ENCODE data around the gene DNAH1.

DNAH1 gene

DNA sequence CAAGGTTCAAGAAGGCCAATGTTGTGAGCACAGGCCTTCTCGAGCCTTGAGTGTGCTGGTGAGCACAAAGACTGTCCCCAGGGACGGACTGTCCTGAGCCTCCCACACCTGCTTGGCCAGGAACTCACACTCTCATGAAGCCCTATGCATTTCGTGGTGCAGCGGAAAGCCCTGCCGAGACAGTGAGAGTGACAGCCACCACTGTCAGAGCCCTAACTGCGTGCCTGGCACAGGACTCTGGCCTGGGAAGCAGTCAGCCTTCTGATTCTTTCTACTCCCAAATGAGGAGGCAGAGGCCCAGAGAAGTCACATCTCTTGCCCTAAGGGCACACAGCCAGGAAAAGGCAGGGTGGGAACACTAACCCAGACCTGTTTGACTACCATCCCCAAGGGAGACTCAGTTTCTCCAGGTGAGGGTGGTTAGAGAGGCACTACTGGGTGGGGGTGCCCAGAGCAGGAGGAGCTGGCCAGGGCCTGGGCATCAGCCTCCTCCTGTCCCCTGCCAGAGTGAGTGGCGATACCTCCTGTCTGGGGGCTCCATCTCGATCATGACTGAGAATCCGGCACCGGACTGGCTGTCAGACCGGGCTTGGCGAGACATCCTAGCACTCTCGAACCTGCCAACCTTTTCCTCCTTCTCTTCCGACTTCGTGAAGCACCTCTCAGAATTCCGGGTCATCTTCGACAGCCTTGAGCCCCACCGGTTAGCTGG lies 78.0 kb downstream of the DNAH1 start:
- no peak for DNase-seq

DNA sequence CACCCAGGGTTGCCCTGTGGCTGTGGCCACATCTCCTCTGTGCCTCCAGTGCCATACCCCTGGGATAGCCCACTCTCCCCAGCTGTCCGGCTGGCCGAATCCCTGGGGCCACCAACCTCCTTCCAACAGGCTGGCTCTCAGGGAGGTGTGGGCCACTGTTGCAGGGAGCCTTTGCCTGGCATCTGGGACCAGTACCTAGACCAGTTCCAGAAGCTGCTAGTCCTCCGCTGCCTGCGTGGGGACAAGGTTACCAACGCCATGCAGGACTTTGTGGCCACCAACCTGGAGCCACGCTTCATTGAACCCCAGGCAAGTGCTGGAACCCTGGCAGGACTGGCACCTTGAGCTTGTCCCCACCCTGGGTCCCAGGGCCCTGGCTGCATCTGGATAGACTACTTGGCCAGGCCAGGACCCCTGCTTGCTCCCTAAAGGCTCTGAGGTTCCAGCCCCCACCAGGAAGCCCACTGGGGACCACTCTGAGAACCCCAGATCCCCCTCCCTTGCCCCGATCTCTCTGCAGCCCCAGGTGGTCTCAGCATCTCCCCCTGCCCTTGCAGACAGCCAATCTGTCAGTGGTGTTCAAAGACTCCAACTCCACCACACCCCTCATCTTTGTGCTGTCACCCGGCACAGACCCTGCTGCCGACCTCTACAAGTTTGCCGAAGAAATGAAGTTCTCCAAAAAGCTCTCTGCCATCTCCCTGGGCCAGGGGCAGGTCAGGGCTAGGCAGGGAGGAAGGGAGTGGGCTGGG lies 78.8 kb downstream of the DNAH1 start:
- no peak for DNase-seq

DNA sequence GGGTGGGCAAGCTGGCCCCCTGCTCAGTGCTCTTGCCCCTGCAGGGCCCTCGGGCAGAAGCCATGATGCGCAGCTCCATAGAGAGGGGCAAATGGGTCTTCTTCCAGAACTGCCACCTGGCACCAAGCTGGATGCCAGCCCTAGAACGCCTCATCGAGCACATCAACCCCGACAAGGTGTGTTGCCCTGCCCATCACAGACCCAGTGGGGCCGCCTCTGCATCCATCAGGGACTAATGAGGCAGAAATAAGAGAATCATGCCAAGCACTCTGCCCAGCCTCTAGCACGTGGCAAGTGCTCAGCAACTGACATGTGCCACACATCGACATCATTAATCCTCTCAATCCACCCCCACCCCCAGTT lies 79.4 kb downstream of the DNAH1 start:
- no peak for DNase-seq

DNA sequence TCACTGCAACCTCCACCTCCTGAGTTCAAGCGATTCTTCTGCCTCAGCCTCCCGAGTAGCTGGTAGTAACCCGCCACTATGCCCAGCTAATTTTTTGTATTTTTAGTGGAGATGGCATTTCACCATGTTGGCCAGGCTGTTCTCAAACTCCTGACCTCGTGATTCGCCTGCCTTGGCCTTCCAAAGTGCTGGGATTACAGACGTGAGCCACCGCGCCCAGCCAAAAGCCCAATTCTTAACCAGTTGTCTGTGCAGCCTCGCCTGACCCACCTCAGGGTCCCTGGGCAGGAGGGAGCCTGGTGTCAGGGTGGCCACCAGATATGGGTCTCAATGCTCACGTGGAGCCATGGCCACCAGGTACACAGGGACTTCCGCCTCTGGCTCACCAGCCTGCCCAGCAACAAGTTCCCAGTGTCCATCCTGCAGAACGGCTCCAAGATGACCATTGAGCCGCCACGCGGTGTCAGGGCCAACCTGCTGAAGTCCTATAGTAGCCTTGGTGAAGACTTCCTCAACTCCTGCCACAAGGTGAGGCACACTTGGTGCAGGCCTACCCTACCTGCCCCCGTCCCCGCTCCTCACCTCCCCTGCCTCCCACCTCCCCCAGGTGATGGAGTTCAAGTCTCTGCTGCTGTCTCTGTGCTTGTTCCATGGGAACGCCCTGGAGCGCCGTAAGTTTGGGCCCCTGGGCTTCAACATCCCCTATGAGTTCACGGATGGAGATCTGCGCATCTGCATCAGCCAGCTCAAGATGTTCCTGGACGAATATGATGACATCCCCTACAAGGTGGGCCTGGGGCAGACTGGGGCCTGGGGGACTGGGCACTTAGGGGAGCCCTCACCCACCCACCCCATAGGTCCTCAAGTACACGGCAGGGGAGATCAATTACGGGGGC lies 80.1 kb downstream of the DNAH1 start:
- DNase-seq: no peak

DNA sequence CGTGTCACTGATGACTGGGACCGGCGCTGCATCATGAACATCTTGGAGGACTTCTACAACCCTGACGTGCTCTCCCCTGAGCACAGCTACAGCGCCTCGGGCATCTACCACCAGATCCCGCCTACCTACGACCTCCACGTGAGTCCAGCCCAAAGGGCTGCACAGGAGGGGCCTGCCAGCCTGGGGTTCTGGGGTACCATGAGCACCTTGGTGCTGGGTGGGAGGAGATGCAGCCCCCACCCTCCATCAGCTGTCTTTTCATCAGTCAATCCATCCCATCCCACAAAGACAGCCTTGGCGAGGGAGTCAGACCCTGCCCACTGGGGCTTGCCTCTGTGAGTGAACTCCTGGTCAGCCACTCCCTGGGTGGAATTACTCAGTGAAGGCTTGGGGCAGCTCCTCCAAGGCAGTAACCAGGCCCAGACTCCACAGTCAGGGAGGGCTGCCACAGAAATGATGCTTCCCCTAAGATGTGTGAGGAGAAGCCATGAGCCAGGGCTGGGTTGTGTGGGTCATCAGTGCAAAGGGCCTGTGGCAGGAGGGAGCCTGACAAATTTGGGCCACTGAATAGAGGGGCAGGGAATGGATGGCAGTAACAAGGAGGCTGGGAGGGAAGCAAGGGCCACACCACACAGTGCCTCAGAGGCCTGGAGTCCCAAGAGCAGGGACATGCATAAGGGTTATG lies 80.9 kb downstream of the DNAH1 start:
- no peak for DNase-seq

DNA sequence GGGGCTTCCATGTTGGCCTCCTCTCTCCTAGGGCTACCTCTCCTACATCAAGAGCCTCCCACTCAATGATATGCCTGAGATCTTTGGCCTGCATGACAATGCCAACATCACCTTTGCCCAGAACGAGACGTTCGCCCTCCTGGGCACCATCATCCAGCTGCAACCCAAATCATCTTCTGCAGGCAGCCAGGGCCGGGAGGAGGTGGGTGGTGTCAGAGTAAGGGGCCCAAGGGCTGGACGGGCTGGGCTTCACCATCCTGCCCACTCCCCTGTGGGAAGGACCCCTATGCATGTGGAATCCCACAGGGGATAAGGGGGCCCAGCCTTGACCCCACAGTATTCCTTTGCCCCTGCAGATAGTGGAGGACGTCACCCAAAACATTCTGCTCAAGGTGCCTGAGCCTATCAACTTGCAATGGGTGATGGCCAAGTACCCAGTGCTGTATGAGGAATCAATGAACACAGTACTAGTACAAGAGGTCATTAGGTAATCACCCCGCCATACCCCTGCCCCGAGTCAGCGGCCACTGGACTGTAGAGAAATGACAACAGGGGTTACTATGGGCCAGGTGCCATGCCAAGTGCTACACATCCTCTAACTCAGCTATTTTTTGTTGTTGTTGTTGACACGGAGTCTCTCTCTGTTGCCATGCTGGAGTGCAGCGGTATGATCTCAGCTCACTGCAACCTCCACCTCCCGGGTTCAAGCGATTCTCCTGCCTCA lies 81.7 kb downstream of the DNAH1 start:
- no peak for DNase-seq

DNA sequence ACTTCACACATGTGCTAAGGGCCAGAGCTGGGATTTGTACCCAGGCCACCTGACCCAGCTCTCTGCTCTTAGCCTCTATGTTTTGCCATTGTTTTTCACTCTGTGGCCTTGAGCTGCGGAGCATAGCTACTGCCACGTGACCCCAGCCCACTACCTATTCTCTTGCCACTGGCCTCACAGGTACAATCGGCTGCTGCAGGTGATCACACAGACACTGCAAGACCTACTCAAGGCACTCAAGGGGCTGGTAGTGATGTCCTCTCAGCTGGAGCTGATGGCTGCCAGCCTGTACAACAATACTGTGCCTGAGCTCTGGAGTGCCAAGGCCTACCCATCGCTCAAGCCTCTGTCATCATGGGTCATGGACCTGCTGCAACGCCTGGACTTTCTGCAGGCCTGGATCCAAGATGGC lies 82.6 kb downstream of the DNAH1 start:
- DNase-seq: no peak

DNA sequence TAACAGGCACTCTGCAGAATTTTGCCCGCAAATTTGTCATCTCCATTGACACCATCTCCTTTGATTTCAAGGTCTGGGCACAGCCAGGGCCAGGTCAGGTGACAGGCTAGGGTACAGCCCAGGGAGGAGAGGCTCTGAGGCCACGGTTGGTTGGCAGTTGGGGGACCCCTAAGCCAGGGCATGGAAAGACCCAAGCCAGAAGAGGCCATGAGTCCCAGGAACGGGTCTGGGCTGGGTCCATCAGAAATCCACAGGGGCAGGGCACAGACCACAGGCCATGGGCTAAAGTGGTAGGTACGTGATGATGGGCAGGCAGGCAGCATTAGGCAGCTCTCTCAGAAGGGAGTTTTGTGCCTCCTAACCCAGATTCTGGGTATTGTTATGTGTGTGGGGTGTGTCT lies 83.0 kb downstream of the DNAH1 start:
- DNase-seq: no peak

DNA sequence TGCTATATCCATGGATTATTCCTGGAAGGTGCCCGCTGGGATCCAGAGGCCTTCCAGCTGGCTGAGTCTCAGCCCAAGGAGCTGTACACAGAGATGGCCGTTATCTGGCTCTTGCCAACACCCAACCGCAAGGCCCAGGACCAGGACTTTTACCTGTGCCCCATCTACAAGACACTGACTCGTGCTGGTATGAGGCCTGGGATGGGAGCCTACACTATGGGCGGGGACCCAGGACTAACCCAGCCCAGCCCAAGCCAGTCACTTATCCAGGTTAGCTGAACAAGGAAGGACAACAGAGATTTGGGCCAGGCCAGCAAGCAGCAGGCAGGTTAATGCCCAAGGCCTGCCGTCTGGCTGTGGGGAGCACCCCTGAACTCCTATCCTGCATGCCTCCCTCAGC lies 83.5 kb downstream of the DNAH1 start:
- DNase-seq: no peak

DNA sequence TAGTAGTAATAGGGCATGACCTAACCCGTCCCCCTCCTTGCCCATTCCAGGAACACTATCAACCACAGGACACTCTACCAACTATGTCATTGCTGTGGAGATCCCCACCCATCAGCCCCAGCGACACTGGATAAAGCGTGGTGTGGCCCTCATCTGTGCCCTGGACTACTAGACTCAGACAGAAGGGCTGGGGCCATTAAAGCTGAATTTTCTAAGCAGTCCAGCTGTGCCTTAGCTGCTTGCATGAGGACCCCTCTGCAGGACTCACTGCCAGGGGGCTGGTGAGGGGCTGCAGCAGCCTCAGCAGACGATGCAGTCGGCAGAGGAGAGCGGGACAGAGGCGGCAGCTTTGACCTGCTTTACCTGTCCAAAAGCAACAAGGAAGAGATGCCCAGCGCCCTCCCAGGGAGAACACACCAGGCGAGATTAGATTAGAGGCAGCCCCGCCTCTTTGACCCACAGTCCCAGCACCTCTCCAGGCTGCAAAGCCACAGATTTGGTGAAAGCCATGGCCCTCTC lies 84.2 kb downstream of the DNAH1 start:
- no peak for DNase-seq

DNA sequence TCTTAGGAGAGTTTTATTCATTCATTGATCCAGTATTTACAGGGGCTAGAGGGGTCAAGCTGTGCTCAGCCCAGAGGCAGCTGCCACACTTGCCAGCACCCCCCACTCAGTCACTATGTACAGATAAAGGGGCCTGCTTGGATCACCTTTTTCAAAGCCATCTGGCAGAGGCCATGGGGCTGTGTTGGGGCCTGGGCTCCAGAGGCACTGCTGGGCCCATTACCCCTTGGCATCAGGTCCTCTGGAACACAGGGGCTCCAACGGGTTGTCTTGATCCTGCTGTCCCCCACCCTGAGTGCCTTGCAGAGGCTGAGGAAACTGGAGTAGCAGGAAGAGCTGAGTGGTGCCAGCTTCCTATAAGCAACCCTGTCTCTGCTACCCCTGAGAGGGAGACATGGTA lies 84.9 kb downstream of the DNAH1 start:
- DNase-seq: no peak

DNA sequence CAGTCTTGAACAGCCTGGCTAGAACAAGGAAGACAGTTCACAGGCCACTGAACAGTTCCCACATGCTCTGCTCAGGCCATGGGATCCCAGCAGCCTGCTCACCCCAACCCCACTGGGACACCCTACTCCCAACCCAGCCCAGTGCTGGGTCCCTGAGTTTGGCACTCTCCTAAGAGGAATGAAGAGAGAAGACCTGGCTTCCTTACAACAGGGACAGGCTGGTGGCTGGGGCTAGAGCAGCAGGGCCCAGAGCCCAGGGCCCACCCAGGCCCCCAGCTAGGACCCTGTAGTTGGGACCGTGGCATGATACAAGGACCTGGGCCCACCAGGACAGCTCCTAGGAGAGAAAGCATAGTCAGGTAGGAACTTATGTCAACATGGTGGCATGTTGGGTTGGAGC lies 85.4 kb downstream of the DNAH1 start:
- no peak for DNase-seq

DNA sequence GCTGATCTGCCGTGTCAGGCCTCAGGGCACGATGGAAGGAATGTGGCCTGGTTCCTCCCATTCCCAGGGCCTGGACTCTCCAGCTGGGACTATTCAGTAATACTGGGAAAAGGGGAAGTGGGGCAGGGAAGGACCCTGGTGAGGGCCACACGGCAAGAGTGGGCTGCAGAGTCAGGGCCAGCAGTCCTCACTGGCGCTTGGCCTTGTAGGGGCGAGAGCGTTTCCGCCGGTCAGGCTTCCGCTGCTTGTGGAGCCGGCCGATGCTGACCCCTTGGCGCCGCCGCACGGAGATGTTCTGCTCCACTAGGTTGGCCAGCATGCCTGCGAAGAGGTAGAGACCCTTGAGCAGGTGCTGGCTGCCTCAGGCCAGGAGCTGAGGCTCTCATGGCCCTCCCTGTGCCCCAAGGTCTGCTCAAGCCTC lies 86.0 kb downstream of the DNAH1 start:
- DNase-seq: no peak

DNA sequence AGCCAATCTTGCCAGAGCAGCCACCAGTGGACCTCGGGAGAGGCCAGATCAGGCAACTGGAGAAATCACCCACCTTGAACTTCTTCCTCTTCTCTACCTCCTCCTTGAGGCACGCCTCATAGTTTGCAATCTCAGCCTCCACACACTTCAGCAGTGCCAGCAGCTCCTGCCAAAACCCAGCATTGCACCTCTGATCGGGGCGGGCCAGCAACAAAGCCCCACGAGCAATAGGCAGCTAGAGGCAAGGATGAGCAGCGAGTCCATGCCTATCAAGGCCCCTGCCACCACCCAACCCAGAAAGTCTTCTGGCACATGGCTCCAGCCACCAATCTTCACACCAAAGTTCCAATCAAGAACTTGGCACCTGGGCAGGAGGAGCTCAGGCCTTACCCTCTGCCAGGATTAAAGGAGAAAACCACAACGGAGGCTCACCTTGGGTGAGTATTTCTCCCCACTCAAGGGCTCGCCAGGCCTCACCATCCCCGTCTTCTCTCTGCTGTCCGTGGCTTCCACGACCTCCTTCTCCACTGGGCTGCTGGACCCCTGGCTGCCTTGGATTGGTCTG lies 86.7 kb downstream of the DNAH1 start:
- no peak for DNase-seq

DNA sequence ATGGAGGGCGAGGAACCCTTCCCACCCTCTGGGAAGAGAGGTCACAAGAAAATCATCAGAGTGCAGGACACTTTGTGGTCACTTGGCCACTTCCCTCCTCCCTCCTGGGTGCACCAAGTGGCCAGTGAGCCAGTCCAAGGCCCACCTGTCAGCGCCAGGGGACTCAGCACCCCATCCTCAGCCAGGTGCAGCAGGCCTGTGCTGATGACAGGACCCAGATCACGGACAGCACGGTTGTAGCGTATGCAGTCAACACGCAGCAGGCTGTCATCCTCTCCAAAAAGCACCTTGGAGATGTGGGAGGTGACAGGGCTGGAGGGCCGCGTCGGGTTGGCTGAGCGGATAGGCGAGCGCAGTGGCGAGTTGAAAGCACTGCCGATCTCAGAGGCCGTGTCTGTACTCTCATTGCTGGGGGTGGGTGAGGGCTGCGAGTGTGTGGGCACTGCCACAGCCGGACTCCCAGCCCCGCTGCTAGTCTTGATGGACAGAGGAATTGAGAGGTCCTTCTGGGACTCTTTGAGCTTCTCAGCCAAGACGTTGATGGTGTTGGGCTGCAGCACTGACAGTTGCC lies 87.2 kb downstream of the DNAH1 start:
- DNase-seq: no peak

DNA sequence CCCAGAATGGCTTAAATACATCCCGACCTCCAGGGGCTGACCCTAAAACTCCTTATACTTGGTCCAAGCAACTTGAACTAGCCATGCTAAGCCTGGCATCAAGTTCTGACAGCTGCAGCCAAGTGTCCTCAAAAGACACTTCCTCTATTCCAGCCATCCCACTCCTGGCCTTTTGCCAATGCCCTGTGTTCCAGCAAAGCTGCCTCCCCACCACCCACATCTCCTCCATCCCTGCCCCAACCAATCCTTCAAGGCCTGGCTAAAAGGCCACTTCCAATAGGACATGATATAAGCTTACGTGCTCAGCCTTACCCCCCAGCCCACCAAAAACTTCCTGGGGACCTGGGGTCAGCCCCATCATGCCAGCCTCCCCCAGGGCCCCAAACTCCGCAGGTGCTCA lies 87.8 kb downstream of the DNAH1 start:
- no peak for DNase-seq

DNA sequence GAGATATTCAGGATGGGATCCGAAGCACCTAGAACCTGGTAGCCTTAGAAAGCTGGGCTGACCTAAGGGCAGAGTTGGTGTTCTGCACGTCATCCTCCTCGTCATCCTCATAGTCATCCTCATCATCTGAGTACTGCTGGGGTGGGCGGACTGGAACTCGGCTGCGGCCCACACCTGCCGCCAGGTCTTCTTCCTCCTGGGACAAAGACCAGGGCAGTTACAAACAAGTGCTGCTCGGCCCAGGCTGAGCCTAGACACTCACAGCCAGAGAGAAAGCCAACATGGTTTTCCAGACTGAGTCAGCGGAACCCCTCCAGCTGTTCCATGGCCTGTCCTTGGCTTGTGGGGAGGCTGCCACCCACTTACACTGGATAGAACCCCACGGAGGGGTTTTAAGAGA lies 88.3 kb downstream of the DNAH1 start:
- no peak for DNase-seq

DNA sequence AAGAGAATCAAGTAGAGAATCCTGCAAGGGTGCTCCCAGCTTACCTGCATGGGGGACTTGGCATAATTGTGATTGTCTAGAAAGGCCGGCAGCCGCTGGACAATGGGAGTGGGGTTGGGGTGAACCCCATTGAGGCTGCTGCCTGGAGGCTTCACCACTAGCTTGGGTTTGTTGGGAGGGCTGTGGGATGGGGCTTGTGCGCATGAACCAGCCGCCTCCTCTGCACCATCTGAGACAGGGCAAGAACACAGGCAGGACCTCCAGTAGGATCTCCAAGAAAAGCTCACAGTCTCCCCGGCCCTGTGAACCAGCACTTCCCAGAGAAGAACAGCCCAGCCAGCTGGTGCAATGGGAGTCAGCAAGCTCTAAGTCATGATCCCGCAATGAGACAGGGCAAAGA lies 88.9 kb downstream of the DNAH1 start:
- DNase-seq: no peak

DNA sequence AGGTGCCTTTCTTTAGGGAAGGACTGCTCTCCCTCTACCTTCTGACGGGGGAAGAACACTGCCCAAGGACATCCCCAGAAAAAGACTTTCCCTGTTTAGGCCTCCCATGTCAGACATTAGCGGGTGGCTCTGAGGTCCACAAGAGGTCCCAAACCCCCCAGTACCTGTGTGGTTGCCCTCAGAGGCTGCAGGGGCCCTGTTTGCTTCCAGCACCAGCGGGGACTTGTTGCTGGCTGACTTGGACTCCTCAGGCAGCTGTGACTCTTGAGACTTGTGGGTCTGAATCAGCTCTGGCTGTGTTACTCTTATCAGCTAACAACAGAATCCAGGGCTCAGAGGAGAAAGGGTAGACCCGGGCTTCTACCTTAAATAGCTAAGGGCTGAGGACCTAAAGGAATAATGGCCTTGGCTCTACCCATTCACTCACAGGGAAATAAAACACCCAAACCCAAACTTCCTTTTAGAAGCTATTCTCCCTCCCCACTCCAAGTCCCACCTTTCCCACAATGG lies 89.5 kb downstream of the DNAH1 start:
- no peak for DNase-seq

DNA sequence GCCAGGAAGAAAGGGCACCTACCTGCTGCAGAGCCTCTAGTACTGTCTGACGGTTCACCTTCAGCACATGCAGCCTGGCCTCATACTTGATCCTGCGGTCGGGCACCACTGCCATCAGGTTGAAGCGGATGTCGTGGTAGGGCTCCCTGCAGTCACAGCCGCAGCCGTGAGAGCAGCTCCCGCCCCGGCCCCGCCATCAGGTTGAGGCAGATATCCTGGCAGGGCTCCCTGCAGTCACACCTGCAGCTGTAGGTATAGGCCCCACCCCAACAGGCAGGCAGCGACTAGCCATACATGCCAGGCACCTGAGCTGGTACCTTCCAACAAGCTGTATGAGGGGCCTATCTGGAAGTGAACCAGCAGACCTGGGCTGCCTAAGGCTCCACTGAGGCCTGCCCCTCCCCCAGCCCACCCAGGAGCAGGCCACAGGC lies 90.1 kb downstream of the DNAH1 start:
- DNase-seq: no peak

All from activated naive CD4-positive, alpha-beta T cell (primary cell).